NAMALWA (cell line): ENCODE results near the gene GSK3A.

ENCODE experiments used
- DNase-seq: peaks from one replicate; pipeline ENCODE4 v3.0.0-alpha.2; 2015; ENCODE audit warnings: low spot score

Gene GSK3A

GRCh38 chr19:42199440-42200115 lies 42.8 kb downstream of the GSK3A start:
- DNase-seq = no peak

DNA sequence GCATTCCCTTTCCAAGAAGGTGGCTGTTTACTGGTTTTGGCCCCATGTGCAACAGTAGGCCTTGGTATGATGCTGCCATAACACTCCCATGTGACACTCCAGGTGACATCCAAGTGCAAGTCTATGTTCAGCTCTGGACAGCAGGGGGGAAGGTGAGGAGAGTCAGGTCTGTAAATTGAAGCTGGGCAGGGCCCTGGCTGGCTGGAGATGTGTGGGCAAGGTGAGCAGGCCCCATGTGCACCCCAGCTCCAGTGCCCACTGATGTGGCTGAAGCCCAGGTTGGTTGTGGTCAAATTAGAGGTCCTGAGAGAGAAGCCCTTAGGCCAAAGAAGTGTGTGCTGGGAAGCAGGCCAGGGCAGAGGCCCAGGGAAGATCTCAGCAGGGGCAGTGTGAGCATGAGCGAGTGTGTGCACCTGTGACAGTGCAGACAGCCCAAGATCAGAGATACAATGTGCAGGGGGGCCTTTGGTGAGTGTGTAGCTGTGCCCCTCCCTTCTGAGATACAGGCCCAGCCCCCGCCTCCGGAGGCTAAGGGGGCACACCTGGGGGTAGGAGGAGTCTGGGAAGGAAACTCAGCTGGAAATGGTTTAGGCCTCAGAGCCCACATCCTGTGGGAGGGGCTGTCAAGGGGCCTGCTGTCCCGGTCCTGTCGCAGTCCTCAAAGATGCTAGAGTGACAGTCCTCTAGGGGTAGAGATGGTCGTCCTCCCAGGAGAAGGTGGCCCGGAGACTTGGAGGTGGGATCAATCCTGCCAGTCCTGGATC lies 43.5 kb downstream of the GSK3A start:
- DNase-seq = peak; percentile 56

- no peak for DNase-seq
Measured at GRCh38 chr19:42197375-42197817, 45.0 kb downstream of the GSK3A start.

DNA sequence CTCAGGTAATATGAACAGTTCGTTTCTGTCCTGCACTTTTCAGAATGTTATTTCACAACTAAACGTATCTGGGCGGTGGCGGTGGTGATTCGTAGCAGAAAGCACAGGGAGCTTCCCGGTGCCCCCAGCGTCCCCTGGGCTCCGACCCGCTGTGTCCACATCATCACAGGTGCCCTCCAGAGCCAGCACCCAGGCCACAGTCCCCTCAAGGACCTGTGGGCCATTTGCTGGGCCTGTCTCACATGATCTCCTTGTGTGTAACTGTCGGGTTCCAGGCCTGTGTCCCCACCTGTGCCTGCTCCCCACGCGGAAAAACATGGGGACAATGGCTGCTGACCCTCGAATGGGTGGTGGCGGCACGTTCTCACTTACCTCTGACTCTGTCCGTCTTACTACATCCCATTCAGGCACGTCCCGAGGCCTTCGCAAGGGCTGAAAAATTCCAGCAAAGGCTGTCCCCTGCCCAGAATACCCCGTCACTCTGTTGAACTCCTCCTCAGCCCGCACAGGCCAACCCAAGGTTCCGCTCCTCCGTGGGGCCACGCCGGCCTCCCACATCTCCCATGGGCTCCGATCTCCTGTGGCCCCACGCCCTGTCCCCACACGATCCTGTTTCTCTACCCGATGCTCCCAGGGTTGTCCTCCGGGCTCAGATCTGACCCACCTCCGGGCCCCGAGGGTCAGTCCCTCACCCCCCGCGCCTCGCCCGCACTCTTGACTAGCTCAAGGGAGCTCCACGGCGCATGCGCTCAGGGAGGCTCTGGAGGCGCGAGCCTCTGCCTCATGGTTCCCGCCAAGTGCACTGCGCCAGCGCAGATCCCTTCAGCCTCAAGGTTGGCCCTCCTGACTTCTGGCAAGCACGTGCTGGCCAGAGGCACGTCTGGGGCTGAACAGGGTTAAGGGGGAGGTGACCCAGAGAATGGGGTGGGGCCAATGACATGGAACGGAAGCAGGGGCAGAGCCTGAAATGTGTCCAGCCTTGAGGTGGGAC lies 46.1 kb downstream of the GSK3A start:
- no peak for DNase-seq

- DNase-seq = no peak
Measured at GRCh38 chr19:42193706-42194105, 48.7 kb downstream of the GSK3A start.

- DNase-seq = no peak
Measured at GRCh38 chr19:42193294-42193693, 49.1 kb downstream of the GSK3A start.

DNA sequence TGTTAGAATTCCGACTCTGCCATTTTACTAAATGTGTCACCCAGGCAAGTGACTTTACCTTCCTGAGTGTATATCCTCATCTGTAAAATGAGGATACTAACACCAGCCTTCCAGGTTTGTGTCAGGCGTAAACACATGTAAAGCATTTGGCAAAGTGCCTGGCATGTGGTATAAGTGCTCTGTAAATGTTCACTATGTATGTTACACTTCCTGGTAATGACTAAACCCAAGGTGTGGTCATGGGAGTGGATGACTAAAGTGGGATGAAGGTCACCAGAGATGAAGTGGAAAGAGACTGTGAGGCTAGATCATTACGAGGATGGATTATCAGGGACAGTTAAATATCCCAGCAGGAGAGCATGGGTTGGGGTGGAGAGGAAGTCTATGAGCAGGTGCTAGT lies 50.5 kb downstream of the GSK3A start:
- no peak for DNase-seq

DNA sequence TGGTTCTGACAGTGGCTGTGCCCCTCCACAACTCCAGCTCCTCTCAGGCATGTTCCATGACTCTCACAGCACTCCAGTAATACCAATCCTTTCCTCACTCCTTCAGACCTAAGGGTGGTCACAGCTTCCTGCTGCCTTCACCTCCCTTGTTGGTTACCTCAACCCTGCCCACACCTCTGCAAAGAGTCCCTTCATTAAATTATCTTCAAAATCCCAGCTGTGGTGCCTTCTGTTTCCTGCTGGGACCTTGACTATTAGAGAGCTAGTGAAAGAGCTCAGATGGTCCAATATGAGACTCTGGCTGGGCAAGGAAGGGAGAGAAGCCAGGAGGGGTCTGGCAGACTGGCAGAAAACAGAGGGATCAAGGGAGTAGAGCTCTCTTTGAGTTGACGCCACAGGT lies 51.1 kb downstream of the GSK3A start:
- DNase-seq = no peak

DNA sequence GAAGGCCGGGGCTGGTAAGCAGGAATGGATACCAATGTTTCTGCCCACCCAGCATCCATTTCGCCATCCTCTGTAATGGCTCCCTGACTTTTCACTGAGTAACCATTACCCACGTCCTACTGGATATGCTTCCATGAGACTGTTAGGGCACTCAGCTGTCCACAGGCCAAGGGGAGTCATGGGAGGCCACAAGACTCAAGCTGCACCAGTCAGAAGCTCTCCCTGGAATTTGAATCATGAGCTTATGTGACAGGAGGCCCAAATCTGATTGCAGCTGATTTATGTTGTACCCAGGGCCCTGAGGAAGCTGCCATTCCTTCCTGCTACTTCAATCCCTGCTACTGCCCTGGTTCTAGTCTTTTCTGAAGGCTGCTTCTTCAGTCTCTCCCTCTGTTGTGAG lies 53.3 kb downstream of the GSK3A start:
- DNase-seq = no peak

DNA sequence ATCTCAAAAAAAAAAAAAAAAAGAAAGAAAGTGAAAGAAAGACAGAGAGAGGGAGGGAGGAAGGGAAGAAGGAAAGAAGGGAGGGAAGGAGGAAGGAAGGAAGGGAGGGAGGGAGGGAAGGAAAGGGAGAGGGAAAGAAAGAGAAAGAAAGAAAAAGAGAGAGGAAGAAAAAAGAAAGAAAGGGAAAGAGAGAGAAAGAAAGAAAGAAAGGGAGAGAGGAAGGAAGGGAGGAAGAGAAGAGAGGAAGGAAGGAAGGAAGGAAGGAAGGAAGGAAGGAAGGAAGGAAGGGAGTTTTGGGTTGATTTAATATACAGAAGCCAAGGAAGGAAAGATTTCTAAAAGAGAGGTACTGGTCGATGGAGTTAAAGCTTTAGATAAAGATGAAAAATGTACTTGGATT lies 53.7 kb downstream of the GSK3A start:
- DNase-seq = no peak

DNA sequence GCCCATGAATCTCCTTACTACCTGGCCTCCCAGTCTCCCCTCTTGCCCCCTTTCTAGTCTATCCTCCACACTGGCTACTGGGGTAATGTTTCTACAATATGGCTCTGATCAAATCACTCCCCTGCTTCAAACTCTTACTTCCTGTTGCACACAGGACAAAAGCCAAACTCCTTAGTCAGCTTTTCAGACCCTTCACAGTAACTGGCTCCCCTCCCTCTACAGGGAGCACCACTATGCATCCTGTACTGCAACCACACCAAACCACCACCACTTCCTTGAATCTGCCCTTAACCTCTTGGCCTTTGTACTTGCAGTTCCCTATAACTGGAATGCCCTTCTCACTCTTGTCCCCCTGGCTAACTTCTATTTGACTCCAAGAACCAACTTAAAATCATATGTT lies 57.1 kb downstream of the GSK3A start:
- DNase-seq = no peak

GRCh38 chr19:42184401-42184861 lies 58.0 kb downstream of the GSK3A start:
- DNase-seq = peak; percentile 79
